IMR-90 (cell line): ENCODE results near the gene SRBD1.

ENCODE experiments used
- BHLHE40 ChIP-seq: fragments of 150-350 bp; IDR thresholded peaks from 2 replicates; pipeline ENCODE4 v1.6.1; 2016; ENCODE audit warnings: mild to moderate bottlenecking, low read depth, low read length
- CHD1 ChIP-seq: IDR thresholded peaks from 2 replicates; pipeline ENCODE4 v1.6.1; 2012; ENCODE audit warnings: low read depth, low read length, improper control_type of control experiment
- CTCF ChIP-seq: conservative IDR thresholded peaks from 2 replicates; pipeline ENCODE4 v1.5.1; 2012; ENCODE audit warnings: mild to moderate bottlenecking, low read depth, low read length, improper control_type of control experiment
- FOS ChIP-seq: fragments of 150-350 bp; IDR thresholded peaks from 2 replicates; pipeline ENCODE4 v1.6.1; 2016; ENCODE audit warnings: low read depth, low read length
- MAFK ChIP-seq: IDR thresholded peaks from 2 replicates; pipeline ENCODE4 v1.6.1; 2012; ENCODE audit warnings: low read depth, low read length, improper control_type of control experiment
- POLR2A ChIP-seq: IDR thresholded peaks from 2 replicates; pipeline ENCODE4 v1.6.1; 2012; ENCODE audit warnings: mild to moderate bottlenecking, low read depth, low read length
- RAD21 ChIP-seq: IDR thresholded peaks from 2 replicates; pipeline ENCODE4 v1.6.1; 2012; ENCODE audit warnings: low read length, improper control_type of control experiment
- RFX5 ChIP-seq: IDR thresholded peaks from 2 replicates; pipeline ENCODE4 v1.8.0; 2012; ENCODE audit warnings: low read depth, mild to moderate bottlenecking, low read length, moderate library complexity
- SMC3 ChIP-seq: fragments of 150-350 bp; IDR thresholded peaks from 2 replicates; pipeline ENCODE4 v1.6.1; 2016; ENCODE audit warnings: low read depth, mild to moderate bottlenecking, antibody characterized with exemption, low read length, moderate library complexity

GRCh38 chr2:45412754-45413379 lies 198.2 kb downstream of the SRBD1 start:
- no peak for TF ChIP-seq CTCF
- TF ChIP-seq SMC3: no peak
- TF ChIP-seq POLR2A: no peak
- TF ChIP-seq RAD21: no peak
- no peak for TF ChIP-seq MAFK
- no peak for TF ChIP-seq BHLHE40
- no peak for TF ChIP-seq FOS
- no peak for TF ChIP-seq RFX5
- TF ChIP-seq CHD1: no peak
